T47D (cell line): ENCODE results near the gene ZNF138.

Experiments
- DNase-seq, 2 experiments: peaks; one replicate each; pipeline versions ENCODE4 v3.0.0 to v3.0.0-alpha.2; 2011 to 2012; ENCODE audit warnings: low read depth in 1 of 2, low spot score in 1 of 2
- JUND ChIP-seq: IDR thresholded peaks from 2 replicates; pipeline ENCODE4 v1.6.1; 2012; ENCODE audit warnings: low read depth
- in situ Hi-C: cut with HindIII; loops from 2 replicates; pipeline ENCODE4 v1.10.0; 2016; ENCODE audit warnings: low sequenced_read_pairs, low pct_unique_long_range_greater_than_20kb

The ZNF138 gene

DNA sequence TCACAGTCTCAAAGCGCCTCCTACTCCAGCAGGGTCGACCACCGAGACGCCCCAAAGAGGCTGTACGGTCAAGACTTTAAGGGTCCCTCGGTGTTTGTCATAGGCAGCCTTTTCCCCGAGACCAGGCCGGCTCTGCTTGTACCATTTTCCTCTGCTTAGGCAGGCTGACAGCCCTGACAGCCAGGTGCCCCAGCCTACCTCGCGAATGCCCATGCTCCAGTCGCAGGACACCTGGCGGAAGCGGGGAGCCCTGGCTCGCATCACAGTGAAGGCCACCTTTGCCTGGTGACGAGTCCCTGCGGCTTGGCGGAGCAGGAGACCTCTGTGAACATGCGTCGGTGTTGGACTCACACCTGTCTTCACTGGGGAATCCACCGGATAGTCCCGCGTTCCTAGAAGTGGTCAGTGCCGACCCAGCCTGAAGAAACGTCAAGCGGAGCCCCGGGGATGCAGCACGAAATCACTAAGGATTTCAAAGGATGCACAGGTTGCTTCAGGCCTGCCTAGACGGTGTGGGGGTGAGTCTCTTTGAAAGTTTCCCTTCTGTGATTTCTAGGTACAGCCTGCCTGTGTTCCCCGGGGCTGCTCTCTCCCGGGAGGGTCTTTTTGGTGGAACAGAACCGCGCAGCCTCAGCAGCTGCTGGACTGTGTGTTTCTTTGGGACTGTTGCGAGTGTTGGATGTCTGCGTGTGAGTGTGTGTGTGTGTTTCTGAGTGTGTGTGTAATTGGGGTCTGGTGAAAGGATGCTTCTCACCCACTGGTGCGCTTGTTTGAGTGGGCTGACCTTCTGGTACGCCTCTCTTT, 78.3 kb downstream of the ZNF138 start:
- no peak for TF ChIP-seq JUND
- no peak for DNase-seq
- in situ Hi-C loops, result no loop called here

DNA sequence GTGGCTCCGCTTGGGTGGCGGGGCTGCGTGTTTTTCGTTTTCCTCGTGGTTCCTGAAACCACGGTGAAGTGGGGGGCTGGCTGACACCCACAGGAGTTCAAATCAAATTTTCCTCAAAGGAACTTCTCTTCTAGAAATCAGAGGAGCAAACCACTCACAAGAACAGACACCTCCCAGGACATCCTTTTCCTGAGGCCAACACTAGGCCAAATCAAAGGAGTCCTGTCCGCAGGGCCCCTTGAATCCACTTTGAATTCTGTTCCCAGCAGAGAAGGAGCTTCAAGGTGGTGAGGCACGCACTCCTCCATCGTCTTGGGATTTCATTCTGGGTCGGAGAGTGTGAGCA, 78.9 kb downstream of the ZNF138 start:
- no peak for DNase-seq
- no peak for TF ChIP-seq JUND
- in situ Hi-C loops, result no loop called here

DNA sequence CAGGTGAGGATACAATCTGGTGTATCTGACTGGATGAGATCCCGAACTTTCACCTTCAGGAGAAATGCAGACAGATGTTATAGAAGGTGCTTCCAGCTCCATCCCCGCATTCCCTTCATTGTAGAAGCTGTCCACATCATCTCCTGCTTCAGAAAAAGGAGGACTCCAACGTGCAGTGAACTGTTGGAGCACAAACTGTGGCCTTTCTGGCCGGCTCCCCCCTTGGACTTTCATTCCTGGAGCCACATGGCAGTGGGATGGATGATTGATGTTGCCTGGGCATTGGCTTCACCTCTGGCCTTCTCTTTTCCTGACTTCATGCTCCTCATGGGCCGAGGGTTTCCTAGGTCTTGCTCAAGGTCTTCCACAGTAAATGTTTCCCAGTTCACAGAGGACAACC, 79.3 kb downstream of the ZNF138 start:
- no peak for TF ChIP-seq JUND
- in situ Hi-C loops, result no loop called here
- no peak for DNase-seq

DNA sequence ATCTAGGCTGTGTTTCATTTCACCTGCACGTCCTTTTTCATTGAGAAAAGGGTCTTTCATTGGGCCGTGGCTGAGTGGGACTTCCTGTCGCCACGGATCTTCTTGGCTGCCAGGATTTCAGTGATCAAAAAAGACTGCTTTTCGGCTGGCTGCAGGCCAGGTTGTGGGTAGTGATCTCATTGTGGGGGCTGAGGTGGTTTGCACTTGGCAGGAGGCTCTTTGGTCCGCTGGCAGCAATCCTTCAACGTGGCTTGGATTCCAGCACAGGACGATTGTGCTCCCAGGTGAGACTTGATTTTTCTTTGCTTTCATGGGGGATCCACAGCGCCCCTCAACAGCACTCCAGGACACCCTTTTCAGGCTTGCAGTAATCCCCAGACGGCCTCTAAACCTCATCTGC, 79.9 kb downstream of the ZNF138 start:
- no peak for TF ChIP-seq JUND
- in situ Hi-C loops, result no loop called here
- no peak for DNase-seq

DNA sequence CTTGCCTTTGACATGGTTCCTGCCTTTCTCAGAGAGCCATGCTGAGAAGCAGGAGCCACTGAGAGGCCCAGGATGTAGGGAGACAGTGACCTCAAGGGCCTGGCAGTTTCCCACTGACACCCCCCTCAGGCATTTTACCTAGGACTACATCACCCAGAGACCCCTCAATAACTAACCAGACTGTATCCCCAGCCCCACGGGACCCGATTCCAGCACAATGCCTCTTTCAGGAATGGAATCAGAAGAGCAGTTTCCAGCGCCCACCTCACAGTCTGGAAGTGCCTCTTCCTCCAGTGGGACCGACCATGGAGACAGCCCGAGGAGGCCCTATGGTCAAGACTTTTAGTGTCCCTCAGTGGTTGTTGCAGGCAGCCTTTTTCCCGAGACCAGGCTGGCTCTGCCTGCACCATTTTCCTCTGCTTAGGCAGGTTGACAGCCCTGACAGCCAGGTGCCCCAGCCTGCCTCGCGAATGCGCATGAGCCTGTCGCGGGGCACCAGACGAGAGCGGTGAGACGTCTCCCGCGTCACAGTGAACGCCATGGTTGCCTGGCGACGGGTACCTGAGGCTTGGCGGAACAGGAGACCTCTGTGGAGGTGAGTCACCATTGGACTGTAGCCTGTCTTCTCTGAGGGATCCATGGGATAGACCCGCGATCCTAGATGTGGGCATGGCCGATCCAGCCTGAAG, 80.5 kb downstream of the ZNF138 start:
- in situ Hi-C loops, result no loop called here
- DNase-seq, result no peak
- no peak for TF ChIP-seq JUND

DNA sequence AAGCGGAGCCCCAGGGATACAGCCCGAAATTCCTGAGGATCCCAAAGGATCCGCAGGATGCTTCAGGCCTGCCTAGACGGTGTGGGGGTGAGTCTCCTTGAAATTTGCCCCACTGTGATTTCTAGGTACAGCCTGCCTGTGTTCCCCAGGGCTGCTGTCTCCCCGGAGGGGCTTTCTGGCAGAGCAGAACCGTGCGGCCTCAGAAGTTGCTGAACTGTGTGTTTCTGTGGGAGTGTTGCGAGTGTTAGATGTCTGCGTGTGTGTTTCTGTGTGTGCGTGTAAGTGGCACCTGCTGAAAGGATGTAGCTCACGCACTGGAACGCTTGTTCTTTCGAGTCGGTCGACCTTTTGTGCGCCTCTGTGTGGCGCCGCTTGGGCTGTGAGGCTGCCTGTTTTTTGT, 81.0 kb downstream of the ZNF138 start:
- TF ChIP-seq JUND, result no peak
- no peak for DNase-seq
- in situ Hi-C loops, result no loop called here

DNA sequence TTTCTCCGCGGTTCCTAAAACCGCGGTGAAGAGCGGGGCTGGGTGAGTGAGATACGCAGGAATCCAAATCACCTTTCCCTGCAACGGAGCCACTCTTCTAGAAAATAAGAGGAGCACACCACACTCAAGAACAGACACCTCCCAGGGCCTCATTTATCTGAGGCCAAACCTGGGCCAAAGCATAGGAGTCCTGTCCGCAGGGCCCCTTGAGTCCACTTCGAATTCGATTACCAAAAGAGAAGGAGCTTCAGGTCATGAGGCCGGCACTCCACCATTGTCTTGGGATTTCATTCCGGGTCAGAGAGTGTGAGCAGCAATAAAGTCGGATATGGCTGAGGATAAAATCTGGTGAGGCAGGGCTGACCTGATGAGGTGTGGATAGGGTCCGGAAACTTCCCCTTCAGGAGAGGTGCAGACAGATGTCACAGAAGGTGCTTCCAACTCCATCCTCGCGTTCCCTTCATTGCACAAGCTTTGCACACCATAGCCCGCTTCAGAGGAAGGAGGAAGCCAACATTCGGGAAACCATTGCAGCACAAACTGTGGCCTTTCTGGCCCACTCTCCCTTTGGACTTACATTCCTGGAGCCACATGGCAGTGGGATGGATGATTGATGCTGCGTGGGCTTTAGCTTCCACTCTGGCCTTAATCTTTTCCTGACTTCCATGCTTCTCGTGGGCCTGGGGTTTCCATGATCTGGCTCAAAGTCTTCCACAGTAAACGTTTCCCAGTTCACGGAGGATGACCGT, 81.6 kb downstream of the ZNF138 start:
- no peak for TF ChIP-seq JUND
- in situ Hi-C loops, result no loop called here
- no peak for DNase-seq

DNA sequence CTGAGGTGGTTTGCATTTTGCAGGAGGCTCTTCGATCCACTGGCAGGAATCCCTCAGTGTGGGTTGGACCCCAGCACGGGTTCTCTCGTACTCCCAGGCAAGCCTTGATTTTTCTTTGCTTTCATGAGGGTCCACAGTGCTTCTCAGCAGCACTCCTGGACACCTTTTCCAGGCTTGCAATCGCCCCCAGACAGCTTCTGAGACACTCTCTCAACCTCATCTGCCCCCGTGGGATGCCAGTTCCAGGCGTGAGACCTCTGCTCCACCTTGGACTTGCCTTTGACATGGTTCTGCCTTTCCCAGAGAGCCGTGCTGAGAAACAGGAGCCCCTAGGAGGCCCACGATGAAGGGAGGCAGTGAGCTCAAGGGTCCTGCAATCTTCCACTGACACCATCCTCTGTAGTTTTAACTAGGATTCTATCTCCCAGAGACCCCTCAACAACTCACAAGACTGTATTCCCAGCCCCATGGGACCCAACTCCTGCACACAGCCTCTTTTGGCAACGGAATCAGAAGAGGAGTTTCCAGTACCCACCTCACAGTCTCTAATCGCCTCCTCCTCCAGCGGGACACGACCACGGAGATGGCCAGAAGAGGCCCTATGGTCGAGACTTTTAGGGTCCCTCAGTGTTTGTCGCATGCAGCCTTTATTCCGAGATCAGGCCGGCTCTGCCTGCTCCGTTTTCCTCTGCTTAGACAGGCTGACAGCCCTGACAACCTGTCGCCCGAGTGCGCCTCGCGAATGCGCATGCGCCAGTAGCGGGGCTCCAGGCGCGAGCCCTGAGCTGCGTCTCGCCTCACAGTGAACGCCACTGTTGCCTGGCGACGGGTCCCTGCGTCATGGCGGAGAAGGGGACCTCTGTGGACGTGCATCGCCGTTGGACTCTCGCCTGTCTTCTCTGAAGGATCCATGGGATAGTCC, 82.8 kb downstream of the ZNF138 start:
- peak in 1 of 2 experiments; percentile 12 for DNase-seq
- in situ Hi-C loops, result no loop called here
- no peak for TF ChIP-seq JUND

DNA sequence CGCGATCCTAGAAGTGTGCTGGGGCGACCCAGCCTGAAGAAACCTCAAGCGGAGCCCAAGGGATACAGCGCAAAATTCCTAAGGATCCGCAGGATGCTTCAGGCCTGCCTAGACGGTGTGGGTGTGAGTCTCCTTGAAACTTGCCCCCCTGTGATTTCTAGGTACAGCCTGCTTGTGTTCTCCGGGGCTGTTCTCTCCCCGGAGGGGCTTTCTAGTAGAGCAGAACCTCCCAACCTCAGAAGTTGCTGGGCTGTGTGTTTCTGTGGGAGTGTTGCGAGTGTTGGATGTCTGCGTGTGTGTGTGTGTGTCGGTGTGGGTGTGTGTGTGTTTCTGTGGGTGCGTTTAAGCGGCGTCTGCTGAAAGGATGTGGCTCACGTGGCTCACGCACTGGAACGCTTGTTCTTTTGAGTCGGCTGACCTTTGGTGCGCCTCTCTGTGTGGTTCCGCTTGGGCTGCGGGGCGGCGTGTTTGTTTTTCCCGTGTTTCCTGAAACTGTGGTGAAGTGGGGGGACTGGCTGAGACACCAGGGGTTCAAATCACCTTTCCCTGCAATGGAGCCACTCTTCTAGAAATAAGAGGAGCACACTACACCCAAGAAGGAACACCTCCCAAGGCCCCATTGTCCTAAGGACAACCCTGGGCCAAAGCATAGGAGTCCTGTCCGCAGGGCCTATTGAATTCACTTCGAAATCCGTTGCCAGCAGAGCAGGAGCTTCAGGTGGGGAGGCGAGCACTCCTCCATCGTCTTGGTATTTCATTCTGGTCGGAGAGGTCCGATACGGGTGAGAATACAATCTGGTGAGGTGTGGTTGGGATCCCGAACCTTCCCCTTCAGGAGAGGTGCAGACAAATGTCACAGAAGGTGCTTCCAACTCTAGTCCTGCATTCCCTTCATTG, 83.7 kb downstream of the ZNF138 start:
- TF ChIP-seq JUND, result no peak

DNA sequence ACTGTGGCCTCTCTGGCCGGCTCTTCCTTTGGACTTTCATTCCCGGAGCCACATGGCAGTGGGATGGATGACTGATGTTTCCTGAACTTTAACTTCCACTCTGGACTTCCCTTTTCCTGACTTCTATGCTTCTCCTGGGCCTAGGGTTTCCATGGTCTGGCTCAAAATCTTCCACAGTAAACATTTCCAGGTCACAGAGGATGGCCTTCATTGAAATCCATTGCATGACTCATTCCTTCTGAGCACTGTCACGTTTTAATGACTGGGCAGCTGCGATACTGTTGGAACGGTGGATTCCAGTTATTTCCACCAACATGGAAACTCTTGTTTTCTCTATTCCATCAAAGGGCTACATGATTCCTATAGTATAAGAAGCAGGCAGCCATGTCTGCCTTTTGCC, 84.5 kb downstream of the ZNF138 start:
- in situ Hi-C loops, result no loop called here
- TF ChIP-seq JUND, result no peak
- DNase-seq, result peak in 1 of 2 experiments; percentile 6

More for the DNA sequence above, 83.7 kb downstream of the ZNF138 start:
- in situ Hi-C loops, result no loop called here
- no peak for DNase-seq

DNA sequence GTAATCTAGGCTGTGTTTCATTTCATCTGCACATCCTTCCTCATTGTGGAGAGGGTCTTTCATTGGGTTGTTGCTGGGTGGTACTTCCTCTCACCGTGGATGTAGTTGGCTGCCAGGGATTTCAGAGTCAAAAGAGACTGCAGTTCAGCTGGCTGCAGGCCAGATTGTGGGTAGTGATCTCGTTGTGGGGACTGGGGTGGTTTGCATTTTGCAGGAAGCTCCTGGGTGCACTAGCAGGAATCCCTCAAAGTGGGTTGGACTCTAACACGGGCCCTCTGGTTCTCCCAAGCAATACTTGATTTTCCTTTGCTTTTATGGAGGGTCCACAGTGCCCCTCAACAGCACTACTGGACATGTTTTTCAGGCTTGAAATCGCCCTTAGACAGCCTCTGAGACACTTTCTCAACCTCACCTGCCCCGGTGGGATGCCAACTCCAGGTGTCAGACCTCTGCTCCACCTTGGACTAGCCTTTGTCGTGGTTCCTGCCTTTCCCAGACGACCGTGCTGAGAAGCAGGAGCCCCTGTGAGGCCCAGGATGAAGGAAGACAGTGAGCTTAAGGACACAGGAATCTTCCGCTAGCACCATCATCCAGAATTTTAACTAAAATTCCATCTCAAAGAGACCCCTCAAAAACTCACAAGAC, 85.0 kb downstream of the ZNF138 start:
- no peak for TF ChIP-seq JUND
- no peak for DNase-seq
- in situ Hi-C loops, result no loop called here
